A549 treated with AZD9567 at 1 μM for 4 hours (cell line): ENCODE data around the gene RSRP1. TPM values are rescaled to one million over a fixed set of nuclear protein-coding genes. Genes with fewer than 3 reads are reported as not detected.

Experiments
- total RNA-seq: library from RNA; stranded (reverse); fragments of 200-300 nt; extraction: Qiagen RNA extraction; gene quantifications from 5 replicates; pipeline ENCODE4 v1.2.3, GENCODE V29; 2022; ENCODE audit not compliant: insufficient read depth

Gene RSRP1, protein sequence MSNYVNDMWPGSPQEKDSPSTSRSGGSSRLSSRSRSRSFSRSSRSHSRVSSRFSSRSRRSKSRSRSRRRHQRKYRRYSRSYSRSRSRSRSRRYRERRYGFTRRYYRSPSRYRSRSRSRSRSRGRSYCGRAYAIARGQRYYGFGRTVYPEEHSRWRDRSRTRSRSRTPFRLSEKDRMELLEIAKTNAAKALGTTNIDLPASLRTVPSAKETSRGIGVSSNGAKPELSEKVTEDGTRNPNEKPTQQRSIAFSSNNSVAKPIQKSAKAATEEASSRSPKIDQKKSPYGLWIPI
- 24.6 to 35.5 TPM (median 30.1 TPM) in 5 replicates for total RNA-seq

DNA sequence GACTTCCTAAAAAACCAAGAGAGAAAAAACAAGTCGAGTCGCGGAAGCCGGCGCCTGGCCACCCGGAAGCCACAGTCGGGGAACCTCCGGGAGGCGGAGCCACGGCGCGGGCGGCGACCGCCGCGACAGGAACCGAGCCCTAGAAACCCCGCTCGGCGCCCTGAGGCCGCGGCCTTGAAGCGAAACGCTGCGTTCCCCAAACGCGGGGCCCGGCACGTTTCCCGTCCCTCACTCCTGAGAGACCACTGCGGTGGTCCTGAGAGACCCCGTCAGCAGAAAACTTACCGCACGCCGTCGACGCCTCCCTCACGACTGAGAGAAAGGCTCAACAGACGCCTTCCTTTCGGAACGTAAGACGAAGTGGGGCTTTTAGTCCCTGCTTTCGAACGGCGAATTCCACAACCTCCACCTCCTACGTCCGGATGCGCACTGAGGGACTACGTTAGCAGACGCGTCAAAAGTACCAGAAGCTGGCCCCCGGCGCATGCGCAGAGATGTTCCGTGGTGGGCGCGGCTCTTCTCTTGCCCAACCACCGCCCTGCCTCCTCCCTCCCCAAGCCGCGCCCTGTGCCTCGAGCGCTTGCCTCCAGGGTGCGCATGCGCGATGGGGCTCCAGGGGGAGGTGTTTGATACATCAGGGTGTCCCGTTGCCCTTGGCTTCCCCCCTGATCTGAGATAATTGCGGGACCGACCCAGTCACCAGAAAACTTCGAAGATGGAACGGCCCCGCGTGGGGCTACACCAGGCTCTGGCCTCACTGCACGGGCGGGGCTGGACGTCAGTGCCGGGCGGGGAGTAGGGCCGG lies at the start of gene RSRP1:
RSRP1 (minus strand) TSS at position 431 of the 805 bp plus-strand sequence. CDS start 491 bp downstream, outside the sequence.

DNA sequence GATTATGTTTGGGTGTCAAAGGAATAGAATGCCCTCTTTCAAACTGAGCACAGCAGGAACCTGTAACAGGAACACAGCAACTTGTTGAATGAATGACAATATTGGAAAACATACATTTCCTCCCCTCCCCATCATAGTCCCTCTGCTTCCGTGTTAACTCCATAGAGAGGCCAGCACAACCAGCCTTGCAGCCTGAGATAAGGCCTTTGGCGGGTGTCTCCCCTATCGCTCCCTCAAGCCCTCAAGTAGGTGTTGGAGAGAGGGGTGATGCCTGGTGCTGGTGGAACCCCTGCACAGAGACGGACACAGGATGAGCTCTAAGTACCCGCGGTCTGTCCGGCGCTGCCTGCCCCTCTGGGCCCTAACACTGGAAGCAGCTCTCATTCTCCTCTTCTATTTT lies 25.0 kb upstream of the RSRP1 start, which contains the start of gene RHD:
RHD (plus strand) TSS at position 272 of the 400 bp plus-strand sequence; CDS start at position 311, 39 bp downstream.

DNA sequence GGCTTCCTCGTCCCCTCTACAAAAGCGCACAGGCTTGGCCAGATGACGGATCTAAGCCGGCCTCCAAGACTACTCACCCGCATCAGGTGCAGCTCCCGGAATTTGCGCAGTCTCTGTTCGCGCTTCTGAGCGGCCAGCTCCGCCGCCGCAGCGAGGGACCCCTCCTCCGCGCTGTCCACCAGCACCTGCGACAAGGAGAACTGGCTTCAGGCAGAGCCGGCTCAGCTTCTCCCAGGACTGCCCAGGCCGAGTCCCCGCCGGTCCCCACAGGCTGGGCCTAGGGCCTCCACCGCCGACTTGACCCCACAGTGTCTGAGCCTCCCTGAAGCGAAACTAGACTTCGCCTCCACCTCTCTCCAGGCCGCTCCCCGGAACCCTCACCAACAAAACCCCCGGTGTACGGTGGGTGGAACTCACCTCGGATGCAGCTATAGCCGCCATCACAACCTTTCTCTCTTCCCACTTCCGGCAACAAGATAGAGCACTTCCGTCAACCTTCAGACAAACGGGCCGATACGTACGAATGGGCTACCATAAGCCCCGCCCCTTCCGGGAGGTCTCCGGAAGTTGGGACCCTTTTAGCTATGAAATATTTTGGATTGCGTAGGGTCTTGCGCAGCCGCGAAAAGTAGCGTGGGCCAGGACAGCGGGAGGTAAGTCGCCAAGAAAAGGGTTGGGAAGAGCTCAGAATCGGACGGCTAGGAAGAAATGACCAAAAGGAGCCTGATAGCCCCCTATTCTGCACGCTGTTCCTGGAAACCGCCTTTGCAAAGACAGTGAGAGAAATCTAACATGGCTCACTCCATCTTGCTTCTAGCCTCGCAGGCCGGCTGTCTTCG lies 15.0 kb downstream of the RSRP1 start, which contains the start of gene SYF2:
SYF2 (minus strand) TSS at position 476 of the 839 bp plus-strand sequence; CDS start at position 441, 35 bp downstream.

Other genes starting within 250 kb of the RSRP1 start
- gene SYF2, start 15.0 kb downstream of the RSRP1 start, total RNA-seq, result 32.9 to 46.4 TPM (median 35.8 TPM) in 5 replicates
- gene RHD, start 25.1 kb upstream of the RSRP1 start, total RNA-seq, result not detected in 5 replicates
- gene TMEM50A, start 90.9 kb upstream of the RSRP1 start, total RNA-seq, result 73.4 to 110 TPM (median 73.7 TPM) in 5 replicates
- gene RHCE, start 173.4 kb upstream of the RSRP1 start, total RNA-seq, result 0.05 to 0.32 TPM (median 0.09 TPM) in 3 of 5 replicates, not detected in the others
- gene MACO1, start 183.4 kb upstream of the RSRP1 start, total RNA-seq, result 8.1 to 13.6 TPM (median 8.5 TPM) in 5 replicates